IPS DF 19.7 (cell line): Measurements from ENCODE around the gene PCSK7.
A peak's percentile ranks its signal among the peaks of the same experiment; 100 is the strongest.
"Not testable (repeated sequence)": the region's sequence is repeated elsewhere in the genome, so short reads cannot be mapped to it uniquely, and the experiment has no call there.

Source experiments
- DNase-seq: peaks from one replicate; pipeline ENCODE4 v3.0.0-alpha.2; 2013; ENCODE audit warnings: low read depth, low spot score

PCSK7 gene

GRCh38 chr11:117183724-117184349 lies 48.0 kb downstream of the PCSK7 start:
- DNase-seq: no peak

- DNase-seq: not testable (repeated sequence)
Measured at GRCh38 chr11:117183178-117183577, 48.7 kb downstream of the PCSK7 start.

DNA sequence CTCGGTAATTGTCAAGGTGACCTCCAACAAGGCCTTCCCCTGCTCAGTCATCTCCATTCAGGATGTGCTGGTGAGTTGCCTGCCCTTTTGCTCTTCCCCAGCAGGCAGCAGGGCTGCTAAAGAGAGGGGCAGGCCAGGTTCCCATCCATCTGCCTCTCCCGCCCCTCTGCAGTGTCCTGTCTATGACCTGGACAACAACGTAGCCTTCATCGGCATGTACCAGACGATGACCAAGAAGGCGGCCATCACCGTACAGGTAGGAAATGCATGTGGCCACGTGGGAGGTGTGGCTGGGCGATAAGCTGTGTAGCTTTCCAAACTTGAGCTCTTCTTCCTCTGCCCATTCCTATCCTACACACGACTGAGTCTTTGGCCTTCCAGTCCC lies 49.3 kb downstream of the PCSK7 start:
- DNase-seq: no peak

DNA sequence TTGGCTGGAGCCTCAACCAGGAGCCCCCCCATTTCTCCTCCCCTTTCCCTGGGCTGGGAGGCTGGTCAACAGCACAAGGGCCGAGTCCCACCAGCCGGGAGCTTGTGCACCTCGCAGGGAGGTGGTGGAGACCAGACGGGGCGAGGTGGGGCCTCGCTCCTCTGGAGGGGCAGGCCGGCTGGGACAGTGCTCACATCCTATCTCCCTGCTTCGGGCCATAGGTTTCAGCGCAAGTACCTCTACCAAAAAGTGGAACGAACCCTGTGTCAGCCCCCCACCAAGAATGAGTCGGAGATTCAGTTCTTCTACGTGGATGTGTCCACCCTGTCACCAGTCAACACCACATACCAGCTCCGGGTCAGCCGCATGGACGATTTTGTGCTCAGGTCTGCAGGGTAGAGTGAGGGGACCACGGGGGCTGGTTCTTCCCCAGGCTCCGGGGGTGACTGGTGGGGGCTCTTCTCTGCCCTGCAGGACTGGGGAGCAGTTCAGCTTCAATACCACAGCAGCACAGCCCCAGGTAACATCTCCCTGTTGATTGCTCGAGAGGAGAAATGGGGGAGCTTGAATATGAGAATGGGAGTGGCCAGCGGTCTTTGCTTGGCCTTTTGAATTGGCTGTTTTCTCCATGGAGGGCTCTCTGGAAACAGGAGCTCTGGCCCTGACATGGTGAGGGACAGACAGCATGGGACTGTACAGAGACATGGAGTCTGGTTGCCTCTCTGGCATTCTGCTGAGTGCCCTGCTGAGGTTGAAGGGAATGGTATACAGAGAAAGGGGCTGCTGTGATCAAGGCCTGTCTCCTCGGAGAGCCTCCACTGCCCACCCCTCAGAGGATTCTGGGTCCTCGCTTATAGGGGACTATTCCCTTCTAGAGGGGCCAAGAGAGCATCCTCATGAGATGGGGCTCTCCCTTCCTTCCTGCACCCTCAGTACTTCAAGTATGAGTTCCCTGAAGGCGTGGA lies 50.0 kb downstream of the PCSK7 start:
- no peak for DNase-seq

DNA sequence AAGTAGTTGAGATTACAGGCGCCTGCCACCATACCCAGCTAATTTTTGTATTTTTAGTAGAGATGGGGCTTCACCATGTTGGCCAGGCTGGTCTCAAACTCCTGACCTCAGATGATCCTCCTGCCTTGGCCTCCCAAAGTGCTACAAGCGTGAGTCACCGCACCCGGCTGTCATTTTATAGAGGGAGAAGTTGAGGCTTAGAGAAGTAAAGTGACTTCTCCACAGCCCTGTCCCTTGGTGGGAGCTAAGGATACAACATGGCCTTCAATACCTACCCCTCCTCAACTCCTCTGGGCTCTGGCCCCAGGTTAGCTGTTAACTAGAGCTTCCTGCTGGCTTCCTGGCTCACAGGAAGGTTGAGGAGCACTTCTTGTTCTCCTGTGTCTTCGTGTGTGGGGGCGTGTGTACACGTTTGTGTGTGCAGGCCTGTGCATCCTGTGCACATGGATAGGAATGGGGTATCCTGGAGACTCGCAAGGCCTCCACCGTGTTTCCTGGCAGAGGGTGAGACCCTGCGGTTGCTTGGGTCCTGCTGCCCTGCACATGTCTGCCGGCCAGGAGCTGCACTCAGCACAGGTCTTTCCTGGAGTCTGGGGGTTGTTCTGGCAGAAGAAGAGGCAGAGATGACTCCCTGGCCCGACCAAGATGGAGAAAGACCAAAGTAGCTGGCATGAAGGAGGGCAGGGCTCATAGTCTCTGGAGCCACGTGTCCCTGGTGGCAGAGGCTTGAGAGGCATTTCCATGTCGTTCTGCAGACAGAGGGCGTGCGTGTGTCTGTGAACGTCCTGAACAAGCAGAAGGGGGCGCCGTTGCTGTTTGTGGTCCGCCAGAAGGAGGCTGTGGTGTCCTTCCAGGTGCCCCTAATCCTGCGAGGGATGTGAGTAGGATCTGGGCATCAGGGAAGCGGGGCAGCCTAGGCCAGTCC lies 51.0 kb downstream of the PCSK7 start:
- DNase-seq: peak; percentile 75

DNA sequence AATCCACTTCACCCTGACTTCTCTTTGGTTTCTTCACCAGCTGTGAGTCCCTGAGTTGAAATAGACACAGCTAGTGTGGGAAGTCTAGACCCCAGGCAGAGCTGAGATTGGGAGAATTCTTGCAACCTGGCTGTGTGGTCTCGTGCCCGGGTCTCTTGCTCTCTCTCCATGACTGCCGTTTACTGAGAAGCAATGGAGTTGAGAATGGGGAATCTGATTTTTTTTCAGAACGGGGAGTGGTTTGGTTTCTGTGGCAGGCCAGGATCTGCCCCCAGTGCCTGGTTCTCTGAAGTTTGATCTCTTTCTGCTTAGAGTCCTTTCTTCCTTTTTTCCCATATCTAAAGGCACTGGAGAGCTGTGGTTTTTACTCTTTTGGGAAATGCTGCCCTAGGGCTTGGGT lies 51.9 kb downstream of the PCSK7 start:
- no peak for DNase-seq

DNA sequence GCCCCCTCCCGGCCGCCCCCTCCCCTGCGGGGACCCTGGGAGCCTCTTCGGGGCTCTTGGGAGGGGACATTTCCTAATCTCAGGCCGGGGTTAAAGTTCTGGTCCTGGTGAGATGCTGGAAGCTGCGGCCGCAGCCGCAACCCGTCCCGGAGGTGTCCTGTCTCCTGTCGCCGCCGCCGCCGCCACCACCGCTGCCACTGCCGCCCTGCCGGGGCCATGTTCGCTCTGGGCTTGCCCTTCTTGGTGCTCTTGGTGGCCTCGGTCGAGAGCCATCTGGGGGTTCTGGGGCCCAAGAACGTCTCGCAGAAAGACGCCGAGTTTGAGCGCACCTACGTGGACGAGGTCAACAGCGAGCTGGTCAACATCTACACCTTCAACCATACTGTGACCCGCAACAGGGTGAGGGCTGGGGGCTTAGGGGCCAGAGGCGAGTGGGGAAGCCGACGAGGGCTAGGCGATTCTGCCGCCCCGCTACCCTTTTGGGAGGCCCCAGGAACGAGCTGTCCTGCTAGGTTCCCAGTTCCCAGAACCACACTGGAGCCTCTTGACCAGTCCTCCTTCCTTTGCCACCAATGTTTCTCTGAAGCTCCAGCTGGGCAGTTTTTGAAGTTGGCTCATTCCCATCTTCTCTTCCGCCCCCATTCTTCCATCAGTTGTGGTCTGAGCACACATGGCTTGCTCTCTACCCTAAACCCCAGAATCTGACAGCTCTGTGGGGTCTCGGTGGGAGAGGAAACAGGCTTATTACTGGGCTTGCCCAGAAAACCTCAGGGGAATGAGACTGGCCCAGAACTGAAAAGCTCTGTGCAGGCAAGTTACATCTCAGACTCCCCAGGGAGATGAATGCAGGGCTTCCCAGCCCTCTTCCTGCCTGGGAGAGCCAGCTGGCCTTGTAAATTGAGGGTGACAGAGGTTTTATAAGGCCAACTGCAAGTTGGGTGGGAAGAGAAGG lies 52.5 kb downstream of the PCSK7 start:
- no peak for DNase-seq

- DNase-seq: peak; percentile 89
Measured at GRCh38 chr11:117178210-117179034, 53.5 kb downstream of the PCSK7 start, which contains the start of gene SIDT2. SIDT2 (plus strand) TSS chr11:117178743; CDS start chr11:117179264, 521 bp downstream.

GRCh38 chr11:117177534-117178209 lies 54.2 kb downstream of the PCSK7 start:
- no peak for DNase-seq

DNA sequence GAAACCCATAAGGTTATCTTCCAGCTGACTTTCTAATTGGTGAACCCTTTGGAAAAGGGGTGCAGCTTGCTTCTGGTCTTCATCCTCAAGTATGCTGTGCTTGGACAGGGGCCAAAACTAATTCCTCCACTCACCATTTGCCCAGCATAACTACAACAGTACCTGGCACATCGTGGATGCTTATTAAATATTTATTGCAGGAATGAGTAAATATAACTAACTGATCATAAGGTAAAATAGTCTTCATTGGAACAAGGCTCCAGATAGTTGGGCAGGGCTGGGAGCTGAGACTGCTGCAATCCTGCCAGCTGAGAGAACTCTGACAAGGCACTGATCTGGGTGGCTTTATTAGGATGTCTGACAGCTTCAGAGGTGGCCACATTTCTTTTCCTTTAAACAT lies 55.7 kb downstream of the PCSK7 start:
- DNase-seq: no peak

GRCh38 chr11:117175781-117176180 lies 56.1 kb downstream of the PCSK7 start:
- no peak for DNase-seq

DNA sequence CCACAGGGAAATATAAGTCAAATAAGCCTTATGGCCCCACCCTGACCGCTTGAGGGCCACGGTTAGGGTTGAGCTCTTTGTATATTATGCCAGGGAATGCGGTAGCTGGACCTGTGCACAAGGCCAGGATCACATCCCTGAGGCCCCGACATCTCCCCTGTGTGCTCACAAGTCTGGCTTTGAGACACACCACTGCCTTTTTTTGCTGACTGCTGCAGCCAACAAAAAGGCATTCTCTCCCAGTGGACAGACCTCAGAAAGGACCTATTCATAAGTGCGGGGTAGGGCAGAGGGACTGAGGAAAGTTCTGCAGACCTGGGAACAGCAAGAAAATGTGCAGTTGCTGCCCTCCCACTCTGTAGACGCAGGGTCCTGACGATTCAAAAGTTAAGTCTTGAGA lies 56.8 kb downstream of the PCSK7 start:
- DNase-seq: no peak

- no peak for DNase-seq
Measured at GRCh38 chr11:117172724-117173421, 59.0 kb downstream of the PCSK7 start.

DNA sequence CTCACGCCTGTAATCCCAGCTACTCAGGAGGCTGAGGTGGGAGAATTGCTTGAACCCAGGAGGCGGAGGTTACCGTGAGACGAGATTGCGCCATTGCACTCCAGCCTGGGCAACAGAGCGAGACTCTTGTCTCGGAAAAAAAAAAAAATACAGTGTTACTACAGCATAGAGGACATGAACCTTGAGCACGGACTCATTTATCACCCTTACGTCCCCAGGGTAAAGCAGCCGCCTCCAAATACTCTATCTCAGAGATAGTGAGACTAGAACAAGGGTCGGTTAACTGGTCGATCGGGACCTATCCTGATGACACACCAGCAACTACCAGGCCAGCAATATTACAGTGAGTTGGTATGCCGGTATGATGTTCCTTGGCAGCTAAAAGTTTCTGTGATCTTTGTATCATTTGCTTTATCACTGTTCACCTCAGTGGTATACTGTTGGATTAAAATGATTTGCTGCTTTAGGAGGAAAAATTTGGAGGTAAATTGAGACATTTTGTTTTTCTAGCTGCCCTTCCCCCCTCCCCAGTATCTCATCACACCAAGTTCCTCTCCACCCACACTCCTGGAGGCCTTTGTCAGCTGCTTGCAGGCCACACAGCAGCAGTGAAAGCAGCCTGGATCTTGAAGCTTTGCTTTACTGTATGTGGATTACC lies 60.3 kb downstream of the PCSK7 start:
- DNase-seq: no peak

- DNase-seq: no peak
Measured at GRCh38 chr11:117171007-117171403, 60.9 kb downstream of the PCSK7 start.

- no peak for DNase-seq
Measured at GRCh38 chr11:117170210-117170609, 61.7 kb downstream of the PCSK7 start.

GRCh38 chr11:117169736-117170135 lies 62.1 kb downstream of the PCSK7 start:
- no peak for DNase-seq

DNA sequence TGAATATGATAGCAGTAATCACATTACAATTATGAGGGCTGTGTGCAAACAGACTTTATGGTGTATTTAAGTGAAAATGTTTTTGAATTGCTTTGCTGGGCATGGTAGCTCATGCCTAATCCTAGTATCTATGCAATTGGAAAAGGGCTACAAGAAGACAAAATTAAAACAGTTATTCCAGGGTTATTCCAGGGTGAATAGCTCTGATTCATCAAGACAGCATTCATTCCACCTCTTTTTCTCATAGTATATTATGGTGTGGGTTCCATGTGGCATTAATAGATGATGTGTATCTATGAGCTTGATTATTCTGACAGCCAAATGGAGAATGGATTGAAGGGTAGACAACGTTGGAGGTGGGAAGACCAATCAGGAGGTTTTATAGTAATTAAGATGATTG lies 65.4 kb downstream of the PCSK7 start:
- no peak for DNase-seq
